ENCODE results near the gene ARHGAP6.

GRCh38 chrX:11334165-11334564, 331.6 kb downstream of the ARHGAP6 start:
- TF ChIP-seq ZNF550 (CRISPR knock-in tag; IDR thresholded peaks at IDR 0.05; ENCODE audit: borderline replicate concordance) (no peak), SETDB1 (CRISPR knock-in tag; IDR thresholded peaks at IDR 0.05; ENCODE audit: borderline replicate concordance) (no peak), ZNF780A (CRISPR knock-in tag; IDR thresholded peaks at IDR 0.05) (no peak), ZBTB49 (CRISPR knock-in tag; IDR thresholded peaks at IDR 0.05; ENCODE audit: borderline replicate concordance) (no peak), CCAR2 (optimal IDR thresholded peaks at IDR 0.05; ENCODE audit: low read depth, low read length) (no peak), CHD2 (IDR thresholded peaks at IDR 0.05; ENCODE audit: low read depth, low read length) (no peak), NFAT5 (CRISPR knock-in tag; IDR thresholded peaks at IDR 0.05) (no peak), ZNF724P (CRISPR knock-in tag; IDR thresholded peaks at IDR 0.05; ENCODE audit: borderline replicate concordance) (no peak), TFE3 (CRISPR knock-in tag; IDR thresholded peaks at IDR 0.05) (no peak)

Data from HepG2 (cell line).